CD14-positive monocyte (primary cell): ENCODE data around the gene GRIN1. TPM values are rescaled to one million over a fixed set of nuclear protein-coding genes. Genes with fewer than 3 reads are reported as not detected.

Source experiments
- DNase-seq, 3 donors: peaks; one replicate each; pipeline ENCODE4 v3.0.0-alpha.2; 2011 to 2022
- H2AFZ ChIP-seq: 2 replicates; pipeline ENCODE4 v1.6.0; 2012; ENCODE audit warnings: mild to moderate bottlenecking, low read depth, low read length, inconsistent platforms; ENCODE audit not compliant: insufficient read depth, poor library complexity, severe bottlenecking
- H3K27ac ChIP-seq, 2 donors: 1 replicate in 1 of 2; 2 replicates in 1 of 2; pipeline ENCODE4 v1.5.1; 2012 to 2013; ENCODE audit warnings: low read length in 2 of 2, control low read depth in 1 of 2, inconsistent platforms in 1 of 2, low read depth in 1 of 2, mild to moderate bottlenecking in 1 of 2
- H3K27me3 ChIP-seq, 2 donors: one replicate each; pipeline versions ENCODE4 v1.6.0 to v1.6.1; 2011 to 2013; ENCODE audit warnings: low read length in 2 of 2; ENCODE audit not compliant: control insufficient read depth in 2 of 2, insufficient read depth in 2 of 2
- H3K36me3 ChIP-seq, 2 donors: replicated peaks in 1 of 2; 1 replicate in 1 of 2; 2 replicates in 1 of 2; pipeline versions ENCODE4 v1.5.1 to v1.6.1; 2012 to 2013; ENCODE audit warnings: low read length in 2 of 2, control low read depth in 1 of 2, inconsistent platforms in 1 of 2, mild to moderate bottlenecking in 1 of 2; ENCODE audit not compliant: insufficient read depth in 2 of 2, control insufficient read depth in 1 of 2
- H3K4me1 ChIP-seq, 2 donors: 1 replicate in 1 of 2; 2 replicates in 1 of 2; pipeline versions ENCODE4 v1.5.1 to v1.6.1; 2012 to 2013; ENCODE audit warnings: low read length in 2 of 2, control low read depth in 1 of 2, inconsistent platforms in 1 of 2, mild to moderate bottlenecking in 1 of 2, moderate library complexity in 1 of 2; ENCODE audit not compliant: insufficient read depth in 2 of 2, control insufficient read depth in 1 of 2
- H3K4me2 ChIP-seq: replicated peaks from 2 replicates; pipeline ENCODE3; 2012; ENCODE audit warnings: low read length, moderate library complexity, mild to moderate bottlenecking; ENCODE audit not compliant: poor library complexity, severe bottlenecking; ENCODE audit errors: extremely low read depth
- H3K4me3 ChIP-seq, 3 experiments: fragments of 200-600 bp in 1 of 3; sonication (generic) in 1 of 3; replicated peaks in 1 of 3; 1 replicate in 2 of 3; 2 replicates in 1 of 3; pipeline ENCODE4 v1.5.1; 2011 to 2013; ENCODE audit warnings: low read length in 3 of 3, mild to moderate bottlenecking in 3 of 3, control low read depth in 2 of 3, low read depth in 2 of 3, inconsistent platforms in 1 of 3, moderate library complexity in 1 of 3
- H3K79me2 ChIP-seq: 2 replicates; pipeline ENCODE4 v1.6.0; 2012; ENCODE audit warnings: mild to moderate bottlenecking, control low read depth, inconsistent platforms, low read length, moderate library complexity; ENCODE audit not compliant: insufficient read depth
- H3K9ac ChIP-seq: 2 replicates; pipeline ENCODE4 v1.6.0; 2017; ENCODE audit warnings: low read length, mild to moderate bottlenecking; ENCODE audit not compliant: insufficient read depth, poor library complexity, severe bottlenecking
- H3K9me3 ChIP-seq, 2 donors: replicated peaks in 1 of 2; 1 replicate in 1 of 2; 2 replicates in 1 of 2; pipeline versions ENCODE4 v1.5.1 to v1.6.1; 2012 to 2013; ENCODE audit warnings: low read length in 2 of 2, control low read depth in 1 of 2; ENCODE audit not compliant: control insufficient read depth in 1 of 2, insufficient read depth in 1 of 2
- H4K20me1 ChIP-seq: 2 replicates; pipeline ENCODE4 v1.6.0; 2012; ENCODE audit warnings: mild to moderate bottlenecking, low read length, control low read depth, moderate library complexity; ENCODE audit not compliant: insufficient read depth
- H3K27ac Mint-ChIP-seq, 7 donors: one replicate each; pipeline ENCODE4 v1.8.0; 2020; ENCODE audit warnings: mild to moderate bottlenecking in 7 of 7, mixed read lengths in 7 of 7, moderate library complexity in 6 of 7, inconsistent platforms in 2 of 7
- H3K27me3 Mint-ChIP-seq, 3 donors: one replicate each; pipeline ENCODE4 v1.8.0; 2021 to 2022; ENCODE audit warnings: low read depth in 3 of 3, mild to moderate bottlenecking in 3 of 3, mixed read lengths in 3 of 3, moderate library complexity in 3 of 3, inconsistent platforms in 1 of 3
- H3K36me3 Mint-ChIP-seq, 2 donors: one replicate each; pipeline ENCODE4 v1.8.0; 2020; ENCODE audit warnings: mixed read lengths in 2 of 2, inconsistent platforms in 1 of 2, mild to moderate bottlenecking in 1 of 2
- H3K4me1 Mint-ChIP-seq: one replicate; pipeline ENCODE4 v1.8.0; 2020; ENCODE audit warnings: mild to moderate bottlenecking, mixed read lengths
- H3K4me3 Mint-ChIP-seq, 2 donors: one replicate each; pipeline ENCODE4 v1.8.0; 2020; ENCODE audit warnings: mild to moderate bottlenecking in 2 of 2, mixed read lengths in 2 of 2, moderate library complexity in 1 of 2
- H3K9me3 Mint-ChIP-seq, 7 donors: one replicate each; pipeline ENCODE4 v1.8.0; 2020 to 2022; ENCODE audit warnings: mixed read lengths in 7 of 7, mild to moderate bottlenecking in 6 of 7, moderate library complexity in 6 of 7, inconsistent platforms in 2 of 7
- CTCF ChIP-seq: fragments of 200-600 bp; IDR thresholded peaks from one replicate; pipeline ENCODE4 v1.8.0; 2022; ENCODE audit warnings: antibody characterized with exemption, mild to moderate bottlenecking
- WGBS: methylation state at CpG from one replicate; pipeline ENCODE4 v1.1.5; 2013; ENCODE audit warnings: missing lambda C conversion rate; ENCODE audit not compliant: insufficient coverage; 5-methylcytosine and 5-hydroxymethylcytosine counted together
- intact Hi-C, 2 donors: fragments of 100-400 bp; cut with micrococcal nuclease; formaldehyde crosslinking; loops; one replicate each; pipeline versions ENCODE4 v1.15.0 to v1.15.1; 2023
- polyA plus RNA-seq, 3 donors: library from polyadenylated mRNA; depleted of rRNA in 1 of 3; unstranded in 2 of 3; stranded (reverse) in 1 of 3; fragments of 300-500 nt in 2 of 3; fragments of >200 nt in 1 of 3; fragmentation: Illumina TruSeq in 2 of 3; gene quantifications; 1 replicate in 2 of 3; 2 replicates in 1 of 3; pipeline ENCODE4 v1.2.3, GENCODE V29; 2012 to 2021

GRIN1 gene
- polyA plus RNA-seq, 3 donors: not detected

GRCh38 chr9:137192448-137192780, 53.5 kb downstream of the GRIN1 start:
- no peak for DNase-seq
- Mint-ChIP-seq H3K4me1 (peaks cover 22% of the 10 kb centered on the region), H3K27ac (no peak overlapping the region), H3K27me3 (no peaks in the 10 kb centered on the region), H3K9me3 (peaks cover 0 to 2% (median 0%) of the 10 kb centered on the region in 7 donors), H3K36me3 (peaks cover 6 to 32% of the 10 kb centered on the region in 2 donors), H3K4me3 (no peak overlapping the region)
- no peak for TF ChIP-seq CTCF
- WGBS: 85% methylated on average over 9 of the region's 10 CpGs
- no peak overlapping the region for H3K4me3 ChIP-seq
- peaks cover 31% of the 10 kb centered on the region for H4K20me1 ChIP-seq
- H3K27me3 ChIP-seq: no peaks in the 10 kb centered on the region
- H3K79me2 ChIP-seq: peaks cover 29% of the 10 kb centered on the region
- H3K9me3 ChIP-seq: no peaks in the 10 kb centered on the region
- H3K4me1 ChIP-seq: peaks cover 20 to 25% of the 10 kb centered on the region in 2 donors
- no peak overlapping the region for H3K4me2 ChIP-seq
- no peak overlapping the region for H3K9ac ChIP-seq
- H3K36me3 ChIP-seq: peaks cover 17 to 23% of the 10 kb centered on the region in 2 donors
- H2AFZ ChIP-seq: no peak overlapping the region
- no peak overlapping the region for H3K27ac ChIP-seq
- intact Hi-C loops: no loop called here

GRCh38 chr9:137192859-137193258, 53.9 kb downstream of the GRIN1 start:
- intact Hi-C loops: no loop called here
- Mint-ChIP-seq H3K4me3 (no peak overlapping the region), H3K36me3 (peaks cover 6 to 30% of the 10 kb centered on the region in 2 donors), H3K4me1 (peaks cover 19% of the 10 kb centered on the region), H3K27me3 (no peaks in the 10 kb centered on the region), H3K9me3 (peaks cover 0 to 2% (median 0%) of the 10 kb centered on the region in 7 donors), H3K27ac (no peak overlapping the region)
- DNase-seq: no peak
- Histone ChIP-seq H3K4me3 (no peak overlapping the region), H3K36me3 (peaks cover 17 to 23% of the 10 kb centered on the region in 2 donors), H4K20me1 (peaks cover 32% of the 10 kb centered on the region), H3K4me1 (peaks cover 18 to 24% of the 10 kb centered on the region in 2 donors), H3K27ac (no peak overlapping the region), H3K9ac (no peak overlapping the region), H2AFZ (no peak overlapping the region), H3K9me3 (no peaks in the 10 kb centered on the region), H3K27me3 (no peaks in the 10 kb centered on the region), H3K79me2 (peaks cover 28% of the 10 kb centered on the region), H3K4me2 (no peak overlapping the region)
- no peak for TF ChIP-seq CTCF
- 100% methylated on average over 2 of the region's 2 CpGs for WGBS
